ENCODE results near the gene FHAD1.

GRCh38 chr1:15245593-15246360 is 1.2 kb upstream of the FHAD1 start:
- TF ChIP-seq ZNF565 (CRISPR knock-in tag; conservative IDR thresholded peaks at IDR 0.05; ENCODE audit: low read depth) = no peak
- TF ChIP-seq RARB (CRISPR knock-in tag; IDR thresholded peaks at IDR 0.05) = no peak
- TF ChIP-seq TCF4 (CRISPR knock-in tag; IDR thresholded peaks at IDR 0.05; ENCODE audit: borderline replicate concordance) = no peak

All from SK-N-SH treated with all-trans-retinoic acid at 6 μM for 48 hours (cell line).